GM13977 (cell line): ENCODE results near the gene BCAS3.

ENCODE experiments used
- DNase-seq: peaks from one replicate; pipeline ENCODE4 v3.0.0; 2012; ENCODE audit warnings: low spot score
- CTCF ChIP-seq: IDR thresholded peaks from 2 replicates; pipeline ENCODE4 v1.5.1; 2012; ENCODE audit warnings: mild to moderate bottlenecking, control low read depth; ENCODE audit not compliant: insufficient read depth; ENCODE audit errors: extremely low read depth, missing control alignments
- in situ Hi-C: fragments of 300-500 bp; cut with MboI; formaldehyde crosslinking; loops from one replicate; pipeline ENCODE4 v1.12.0; 2022; ENCODE audit warnings: low sequenced_read_pairs, low pct_unique_long_range_greater_than_20kb, mixed read lengths, inconsistent platforms; ENCODE audit not compliant: unreplicated experiment

The BCAS3 gene

DNA sequence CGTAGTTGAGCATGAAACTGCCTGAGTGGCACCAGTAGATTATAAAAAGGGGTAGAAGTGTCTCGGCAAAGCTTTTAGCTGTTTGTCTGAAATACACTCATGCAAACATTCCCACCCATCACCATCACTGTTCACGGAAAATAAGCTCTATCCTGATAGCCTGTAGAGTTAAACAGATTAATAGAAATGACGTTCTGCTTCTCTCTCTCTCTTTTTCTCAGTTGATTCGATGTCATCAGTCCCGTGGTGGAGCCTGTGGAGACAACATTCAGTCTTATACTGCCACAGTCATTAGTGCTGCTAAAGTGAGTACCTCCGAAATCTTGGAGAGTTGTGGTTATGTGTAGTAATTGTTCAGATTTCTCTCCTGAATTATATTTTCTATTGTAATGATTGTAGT is 224.7 kb downstream of the BCAS3 start:
- in situ Hi-C loops: no loop called here
- TF ChIP-seq CTCF: no peak
- DNase-seq: no peak

DNA sequence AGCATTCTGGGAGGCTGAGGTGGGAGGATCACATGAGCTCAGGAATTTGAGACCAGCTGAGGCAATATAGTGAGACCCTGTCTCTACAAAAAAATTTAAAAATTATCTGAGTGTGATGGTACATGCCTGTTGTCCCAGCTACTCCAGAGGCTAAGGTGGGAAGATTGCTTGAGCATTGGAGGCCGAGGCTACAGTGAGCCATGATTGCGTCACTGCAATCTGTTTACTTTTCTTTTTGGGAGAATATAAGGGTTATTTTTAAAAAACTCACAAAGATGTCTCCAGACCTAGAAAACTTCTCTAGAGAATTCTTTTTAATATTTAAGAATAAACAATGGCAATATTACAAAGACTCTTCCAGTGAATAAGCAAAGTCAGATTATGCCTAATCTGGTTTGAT is 226.9 kb downstream of the BCAS3 start:
- no peak for TF ChIP-seq CTCF
- in situ Hi-C loops: no loop called here
- no peak for DNase-seq

GRCh38 chr17:60905709-60906108 is 228.1 kb downstream of the BCAS3 start:
- DNase-seq: no peak
- TF ChIP-seq CTCF: no peak
- in situ Hi-C loops: no loop called here

DNA sequence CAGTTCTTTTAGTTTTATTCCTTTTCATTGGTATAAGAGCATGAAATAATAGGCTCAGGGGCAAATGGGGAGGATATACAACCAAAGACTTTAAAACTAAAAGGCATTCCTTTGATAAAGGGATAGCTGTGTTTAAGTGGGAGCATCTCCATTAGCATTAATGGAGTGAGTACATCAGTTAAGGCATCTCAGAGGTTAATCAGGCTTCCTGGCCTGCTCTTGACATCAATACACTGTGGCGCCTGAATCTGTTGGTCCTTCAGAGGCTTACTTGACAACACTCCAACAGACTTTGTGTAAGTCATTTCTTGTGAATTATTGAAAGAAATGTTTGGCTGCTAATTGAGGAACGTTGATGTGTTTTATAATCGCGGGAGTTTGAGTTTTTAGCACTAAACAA is 230.7 kb downstream of the BCAS3 start:
- DNase-seq: no peak
- in situ Hi-C loops: no loop called here
- TF ChIP-seq CTCF: no peak

DNA sequence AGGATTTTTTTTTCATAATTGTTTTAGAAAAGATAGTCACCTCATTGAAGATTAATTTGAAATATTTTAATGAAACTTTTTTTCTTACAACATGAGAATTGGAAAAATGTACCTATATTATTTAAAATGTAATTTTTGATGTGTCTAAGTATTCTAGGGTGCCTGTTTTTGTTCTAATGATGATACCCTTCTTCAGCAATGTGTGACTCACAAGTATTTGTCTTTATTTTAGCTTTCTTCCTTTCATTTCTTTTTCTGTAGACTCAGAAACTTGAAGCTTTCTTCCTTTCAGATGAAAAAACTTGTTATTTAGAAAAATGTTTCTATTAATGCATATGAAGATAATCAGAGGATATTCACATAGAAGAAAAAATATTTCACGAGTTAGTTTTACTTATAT is 231.8 kb downstream of the BCAS3 start:
- DNase-seq: no peak
- no peak for TF ChIP-seq CTCF
- in situ Hi-C loops: no loop called here

- in situ Hi-C loops: no loop called here
- TF ChIP-seq CTCF: no peak
- DNase-seq: no peak
These were observed 232.8 kb downstream of the BCAS3 start for GRCh38 chr17:60910415-60910814.

- no peak for DNase-seq
These were observed 236.4 kb downstream of the BCAS3 start for GRCh38 chr17:60914078-60914477.

More at GRCh38 chr17:60914078-60914477, 236.4 kb downstream of the BCAS3 start:
- in situ Hi-C loops: no loop called here
- no peak for TF ChIP-seq CTCF
